A549 (cell line): Measurements from ENCODE around the gene ANKRD36C. TPM values are rescaled to one million over a fixed set of nuclear protein-coding genes. Genes with fewer than 3 reads are reported as not detected.
"Not testable (repeated sequence)": the region's sequence is repeated elsewhere in the genome, so short reads cannot be mapped to it uniquely, and the experiment has no call there.

ENCODE experiments used
- ATAC-seq, 2 experiments: fragments of 200-7000 bp in 1 of 2; fragments of >200 bp in 1 of 2; cut with Nextera tagmentation in 1 of 2; cut with Tn5 transposase in 1 of 2; 3 replicates each; pipeline versions ENCODE4 v1.8.0 to v1.9.1; 2018 to 2020; ENCODE audit warnings: mild to moderate bottlenecking in 1 of 2, moderate library complexity in 1 of 2
- CTCF ChIA-PET: fragments of 300-600 bp; sonication (Branson Sonifier 250); formaldehyde crosslinking; extraction: SDS; loops from one replicate; lab custom pipeline; 2021; ENCODE audit warnings: antibody characterized with exemption, inconsistent platforms; lab: Yijun Ruan, JAX
- POLR2A ChIA-PET: fragments of 350-600 bp; formaldehyde crosslinking; extraction: SDS; loops from one replicate; lab custom pipeline; 2021; ENCODE audit warnings: antibody characterized with exemption, inconsistent platforms; lab: Yijun Ruan, JAX
- DNase-seq, 2 experiments: peaks; one replicate each; pipeline versions ENCODE4 v3.0.0 to v3.0.0-alpha.2; 2011 to 2016; ENCODE audit warnings: low read depth in 1 of 2, low spot score in 1 of 2
- FAIRE-seq: peaks from 2 replicates; lab custom pipeline; 2011; peaks lifted over from hg19 to GRCh38; lab: Jason Lieb, UNC
- H3K27ac ChIP-seq, 2 experiments: fragments of >200 bp; sonication (Bioruptor Twin); formaldehyde crosslinking; 3 replicates each; pipeline ENCODE4 v1.5.1; 2016 to 2017
- H3K4me1 ChIP-seq: fragments of >200 bp; sonication (Bioruptor Twin); formaldehyde crosslinking; 3 replicates; pipeline ENCODE4 v1.6.1; 2016
- H3K4me2 ChIP-seq: fragments of >200 bp; sonication (Bioruptor Twin); formaldehyde crosslinking; 3 replicates; pipeline ENCODE4 v1.6.1; 2016
- H3K4me3 ChIP-seq: fragments of >200 bp; sonication (Bioruptor Twin); formaldehyde crosslinking; 3 replicates; pipeline ENCODE4 v1.5.1; 2016
- H3K9me3 ChIP-seq: fragments of >200 bp; sonication (Bioruptor Twin); formaldehyde crosslinking; 3 replicates; pipeline ENCODE4 v1.6.1; 2016
- CTCF ChIP-seq: fragments of >200 bp; sonication (Bioruptor Twin); formaldehyde crosslinking; IDR thresholded peaks from 3 replicates; pipeline ENCODE4 v1.5.1; 2016
- KDM5A ChIP-seq: fragments of 200-600 bp; sonication (generic); IDR thresholded peaks from 2 replicates; pipeline ENCODE4 v1.6.1; 2016; ENCODE audit warnings: antibody characterized with exemption, mild to moderate bottlenecking
- RAD21 ChIP-seq, 2 experiments: fragments of >200 bp in 1 of 2; sonication (Bioruptor Twin) in 1 of 2; formaldehyde crosslinking in 1 of 2; IDR thresholded peaks in 1 of 2; conservative IDR thresholded peaks in 1 of 2; 2 replicates in 1 of 2; 3 replicates in 1 of 2; pipeline ENCODE4 v1.6.1; 2012 to 2018; ENCODE audit warnings: inconsistent platforms in 1 of 2
- SMC3 ChIP-seq: fragments of >200 bp; sonication (Bioruptor Twin); formaldehyde crosslinking; IDR thresholded peaks from 3 replicates; pipeline ENCODE4 v1.6.1; 2018; ENCODE audit warnings: inconsistent platforms
- WGBS: methylation state at CpG from one replicate; pipeline ENCODE4 v1.1.6; 2017; ENCODE audit errors: missing lambda C conversion rate; 5-methylcytosine and 5-hydroxymethylcytosine counted together
- polyA plus RNA-seq, 4 experiments: library from polyadenylated mRNA; depleted of rRNA in 3 of 4; stranded (reverse); fragments of >200 nt; fragmentation: RNase III in 1 of 4; extraction: RNeasy Plus Mini Kit Qiagen cat#74134 plus additional on column Dnase treatment in 1 of 4; gene quantifications; 2 replicates in 3 of 4; 3 replicates in 1 of 4; pipeline ENCODE4 v1.2.3, GENCODE V29; 2011 to 2017

ANKRD36C gene
- polyA plus RNA-seq, 2 of the 4 experiments (the other 2 are of a cell fraction) = 2.2 to 9.9 TPM

DNA sequence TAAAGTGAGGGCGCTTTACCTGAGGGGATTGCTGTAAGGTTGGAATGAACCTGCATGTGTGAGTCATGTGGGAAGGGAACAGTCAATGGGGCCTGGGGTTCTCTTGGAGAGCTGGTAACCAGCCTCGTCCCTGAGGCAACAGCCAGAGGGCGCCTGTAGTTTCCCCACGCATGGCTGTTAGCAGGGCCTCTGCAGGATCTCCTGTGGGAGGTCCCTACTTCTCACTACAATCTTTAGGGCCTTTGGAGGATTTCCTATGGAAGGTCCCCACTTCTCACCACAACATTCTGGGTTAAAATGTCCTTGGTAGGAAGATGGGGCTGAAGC is 19.5 kb upstream of the ANKRD36C start:
- H3K9me3 ChIP-seq, H3K4me1 ChIP-seq, H3K27ac ChIP-seq, POLR2A ChIA-PET, FAIRE-seq: not testable (repeated sequence)
- H3K4me3 ChIP-seq = peak overlapping the region; percentile 36; the same call in 2 of the 3 replicates
- H3K4me2 ChIP-seq = peak overlapping the region; percentile 64
- peak; percentile 16; the same call in 1 of the 3 replicates for TF ChIP-seq CTCF
- CTCF ChIA-PET = interaction anchor here (1.1 to 1.2 kb wide), 2 partner anchors 11 to 106 kb away, joined by 3 to 5 read pairs; no protein-coding TSS in a partner anchor
- peak in 1 of 2 experiments; percentile 41 for DNase-seq
- peak; percentile 74 to 75 for ATAC-seq
- 35% methylated on average over 4 of the region's 4 CpGs for WGBS

DNA sequence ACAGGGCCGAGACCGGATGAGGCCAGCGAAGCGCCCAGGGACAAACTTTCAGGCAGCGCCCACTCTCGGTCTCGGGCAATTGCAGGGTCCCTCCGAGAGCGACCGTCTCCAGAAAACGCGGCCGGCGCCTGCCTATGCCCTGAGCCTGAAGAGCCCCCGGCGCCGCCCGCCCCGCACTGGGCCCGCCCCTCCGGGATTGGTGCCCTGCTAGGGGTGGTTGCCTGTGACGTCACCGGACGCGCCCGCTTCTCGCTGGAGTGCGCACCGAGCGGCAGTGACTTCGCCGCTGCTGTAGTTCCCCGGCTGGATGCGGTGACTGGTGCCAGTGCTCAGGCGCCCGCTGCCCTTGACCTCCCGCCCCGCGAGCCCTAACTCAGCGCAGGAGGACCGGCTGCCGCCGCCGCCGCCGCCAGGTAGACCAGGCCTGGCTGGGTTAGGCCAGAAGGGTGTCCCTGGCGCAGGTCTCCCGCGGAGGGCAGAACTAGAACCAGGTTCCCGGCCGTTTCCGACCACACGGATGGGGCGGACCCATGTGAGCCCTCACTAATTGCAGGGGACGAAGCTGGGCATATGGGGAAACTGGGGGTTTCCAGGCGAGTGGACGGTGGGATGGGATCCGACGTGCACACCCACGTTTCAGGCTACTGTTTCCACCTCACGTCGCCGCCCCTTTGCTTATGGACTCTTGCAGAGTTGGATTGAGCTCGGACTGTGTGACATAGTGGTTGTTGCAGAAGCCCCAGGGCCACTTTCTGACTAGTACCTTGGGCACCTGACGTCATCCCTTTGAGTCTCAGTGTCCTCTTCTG is 18.9 kb upstream of the ANKRD36C start:
- H3K4me1 ChIP-seq, FAIRE-seq, H3K9me3 ChIP-seq, POLR2A ChIA-PET: not testable (repeated sequence)
- Histone ChIP-seq H3K4me2 (peak overlapping the region; percentile 74), H3K4me3 (peak overlapping the region; percentile 63), H3K27ac (peak overlapping the region; percentile 80 to 91)
- ATAC-seq = peak; percentile 93 to 99
- WGBS = no CpG with 5 or more reads among the region's 65 CpGs
- CTCF ChIA-PET = interaction anchor here (1.1 to 1.9 kb wide), 4 partner anchors 12 to 106 kb away, joined by 3 to 7 read pairs (median 4); partner anchors contain the start of gene ADRA2B
- DNase-seq = peak; percentile 40 to 80

DNA sequence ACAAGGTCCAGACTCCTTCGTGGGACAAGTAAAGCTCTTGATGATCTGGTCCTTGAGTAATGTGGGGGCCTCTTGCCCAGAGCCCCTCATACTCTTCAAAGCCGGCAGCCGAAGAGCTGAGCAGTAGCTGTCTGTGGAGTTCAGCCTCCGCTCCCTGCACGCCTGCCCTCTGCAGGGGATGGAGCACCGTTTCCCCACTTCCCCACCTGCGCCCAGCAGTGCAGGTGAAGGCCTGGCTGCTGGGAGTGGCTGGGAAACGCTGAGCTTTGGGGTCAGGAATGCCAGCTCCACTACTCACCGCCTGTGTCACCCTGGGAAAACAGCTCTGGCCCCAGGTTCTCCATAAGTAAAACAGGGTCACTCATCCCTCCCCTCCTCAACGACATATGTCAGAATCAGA is 18.2 kb upstream of the ANKRD36C start:
- FAIRE-seq, DNase-seq, H3K9me3 ChIP-seq, H3K4me1 ChIP-seq, POLR2A ChIA-PET: not testable (repeated sequence)
- Histone ChIP-seq H3K27ac (peak overlapping the region; percentile 80 to 91), H3K4me2 (peak overlapping the region; percentile 74), H3K4me3 (peak overlapping the region; percentile 63)
- CTCF ChIA-PET = interaction anchor here (1.1 to 1.9 kb wide), 3 partner anchors 13 to 107 kb away, joined by 3 to 7 read pairs (median 4); partner anchors contain the start of gene ADRA2B
- 29% methylated on average over 6 of the region's 10 CpGs for WGBS
- ATAC-seq = peak; percentile 36 to 48

- H3K27ac ChIP-seq, CTCF ChIA-PET, H3K4me3 ChIP-seq, DNase-seq, POLR2A ChIA-PET, H3K9me3 ChIP-seq, H3K4me2 ChIP-seq, FAIRE-seq, ATAC-seq, H3K4me1 ChIP-seq: not testable (repeated sequence)
- 36% methylated on average over 6 of the region's 6 CpGs for WGBS
These were observed 16.4 kb upstream of the ANKRD36C start for GRCh38 chr2:96008051-96008450.

DNA sequence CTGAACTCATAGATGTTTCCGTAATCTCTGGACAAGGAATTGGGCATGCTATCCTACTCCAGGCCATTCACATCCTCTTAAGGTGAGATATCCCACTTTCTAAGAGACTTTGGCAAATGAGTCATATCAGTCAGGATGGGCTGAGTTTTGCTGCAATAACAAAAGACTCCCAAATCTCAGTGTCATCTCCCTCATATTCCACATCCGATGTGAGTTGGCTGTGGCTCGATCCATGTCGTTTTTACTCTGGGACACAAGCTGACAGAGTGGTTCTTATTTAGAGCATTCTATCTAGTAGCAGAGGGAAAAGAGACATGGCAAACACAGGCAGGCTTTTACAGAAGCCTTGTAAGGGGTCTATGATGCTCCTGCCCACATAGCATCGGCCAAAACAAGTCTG is 14.6 kb upstream of the ANKRD36C start:
- POLR2A ChIA-PET, FAIRE-seq: not testable (repeated sequence)

GRCh38 chr2:95992520-95993272 is 1.1 kb upstream of the ANKRD36C start:
- Histone ChIP-seq H3K27ac (peak overlapping the region; percentile 91 to 95), H3K4me3 (peak overlapping the region; percentile 61), H3K4me2 (peak overlapping the region; percentile 87)
- H3K4me1 ChIP-seq, H3K9me3 ChIP-seq, FAIRE-seq: not testable (repeated sequence)
- 13% methylated on average over 10 of the region's 34 CpGs for WGBS
- ChIA-PET POLR2A (interaction anchor here (0.6 to 0.8 kb wide), 2 partner anchors 182 to 215 kb away, joined by 3 read pairs; no protein-coding TSS in a partner anchor), CTCF (interaction anchor here (0.5 to 3.5 kb wide), 35 partner anchors 9 to 808 kb away, joined by 3 to 24 read pairs (median 4); partner anchors contain the start of genes ADRA2B and ASTL)
- peak; percentile 67 to 81 for ATAC-seq
- TF ChIP-seq KDM5A = 0 out of 2 replicates have a peak, but pooled peaks have one; percentile 15
- peak; percentile 66 for TF ChIP-seq SMC3
- TF ChIP-seq RAD21 (conservative IDR thresholded peaks at IDR 0.05 in 1 of 2, IDR thresholded peaks at IDR 0.05 in 1 of 2) = peak; percentile 81 to 84
- DNase-seq = peak in 1 of 2 experiments; percentile 64

More for the DNA sequence above, 14.6 kb upstream of the ANKRD36C start:
- 36% methylated on average over 5 of the region's 5 CpGs for WGBS
- not testable (repeated sequence) for H3K4me1 ChIP-seq, H3K9me3 ChIP-seq, DNase-seq, H3K27ac ChIP-seq, H3K4me2 ChIP-seq, ATAC-seq, H3K4me3 ChIP-seq
- CTCF ChIA-PET = interaction anchor here (1.8 kb wide), 1 partner anchor 13 kb away, joined by 6 read pairs; no protein-coding TSS in a partner anchor
